ENCODE measurements around the gene AOPEP. TPM values are rescaled to one million over a fixed set of nuclear protein-coding genes. Genes with fewer than 3 reads are reported as not detected.

The AOPEP gene
- total and polyA plus RNA-seq, 4 donors: 210 to 311 (median 285) TPM

GRCh38 chr9:95111716-95112115 lies 385.2 kb downstream of the AOPEP start:
- DNase-seq (peak in 1 of 2 donors; percentile 13), ATAC-seq (ENCODE audit: low FRiP score) (no peak)
- intact Hi-C loops (cut with DNase I): no loop called here
- Histone ChIP-seq H3K9me3 (ENCODE audit: control insufficient read depth, low read length) (no peaks in the 10 kb centered on the region), H3K27ac (ENCODE audit: low read depth in 1 of 2, low read length in 2 of 2) (no peak overlapping the region), H3K4me3 (ENCODE audit: low read length in 2 of 2) (no peak overlapping the region), H3K4me1 (ENCODE audit: control insufficient read depth in 1 of 2, insufficient read depth in 2 of 2, low read length in 2 of 2) (peaks cover 0 to 12% of the 10 kb centered on the region in 2 donors), H3K36me3 (ENCODE audit: control insufficient read depth in 1 of 2, insufficient read depth in 2 of 2, low read length in 1 of 2) (peaks cover 0 to 9% of the 10 kb centered on the region in 2 donors), H3K27me3 (ENCODE audit: control insufficient read depth in 1 of 2, insufficient read depth in 2 of 2, low read length in 1 of 2) (no peaks in the 10 kb centered on the region)
- 90 to 91% methylated on average over 11 of the region's 11 CpGs for WGBS, 2 donors

- peaks cover 0 to 9% of the 10 kb centered on the region in 2 donors for H3K36me3 ChIP-seq (ENCODE audit: control insufficient read depth in 1 of 2, insufficient read depth in 2 of 2, low read length in 1 of 2)
- intact Hi-C loops (cut with DNase I): no loop called here
- 87 to 89% methylated on average over 12 of the region's 12 CpGs for WGBS, 2 donors
- no peaks in the 10 kb centered on the region for H3K27me3 ChIP-seq (ENCODE audit: control insufficient read depth in 1 of 2, insufficient read depth in 2 of 2, low read length in 1 of 2)
- H3K4me1 ChIP-seq (ENCODE audit: control insufficient read depth in 1 of 2, insufficient read depth in 2 of 2, low read length in 2 of 2): peaks cover 0 to 12% of the 10 kb centered on the region in 2 donors
- ATAC-seq (ENCODE audit: low FRiP score) (no peak), DNase-seq (peak in 1 of 2 donors; percentile 40)
- H3K4me3 ChIP-seq (ENCODE audit: low read length in 2 of 2): no peak overlapping the region
- H3K27ac ChIP-seq (ENCODE audit: low read depth in 1 of 2, low read length in 2 of 2): peak overlapping the region in 1 of 2 donors; percentile 22
- no peaks in the 10 kb centered on the region for H3K9me3 ChIP-seq (ENCODE audit: control insufficient read depth, low read length)
These were observed 386.2 kb downstream of the AOPEP start for GRCh38 chr9:95112436-95113280.

GRCh38 chr9:95115104-95115503 lies 388.6 kb downstream of the AOPEP start:
- Histone ChIP-seq H3K4me3 (ENCODE audit: low read length in 2 of 2) (no peak overlapping the region), H3K27ac (ENCODE audit: low read depth in 1 of 2, low read length in 2 of 2) (peak overlapping the region in 1 of 2 donors; percentile 38), H3K9me3 (ENCODE audit: control insufficient read depth, low read length) (no peaks in the 10 kb centered on the region), H3K27me3 (ENCODE audit: control insufficient read depth in 1 of 2, insufficient read depth in 2 of 2, low read length in 1 of 2) (no peaks in the 10 kb centered on the region), H3K36me3 (ENCODE audit: control insufficient read depth in 1 of 2, insufficient read depth in 2 of 2, low read length in 1 of 2) (peaks cover 0 to 9% of the 10 kb centered on the region in 2 donors), H3K4me1 (ENCODE audit: control insufficient read depth in 1 of 2, insufficient read depth in 2 of 2, low read length in 2 of 2) (peaks cover 0 to 7% of the 10 kb centered on the region in 2 donors)
- 79 to 81% methylated on average over 6 of the region's 6 CpGs for WGBS, 2 donors
- no peak for ATAC-seq (ENCODE audit: low FRiP score)
- intact Hi-C loops (cut with DNase I): no loop called here
- no peak for DNase-seq

GRCh38 chr9:95116002-95116807 lies 389.7 kb downstream of the AOPEP start:
- ATAC-seq (ENCODE audit: low FRiP score) (peak; percentile 12), DNase-seq (peak in 1 of 2 donors; percentile 59)
- no peaks in the 10 kb centered on the region for H3K9me3 ChIP-seq (ENCODE audit: control insufficient read depth, low read length)
- H3K4me1 ChIP-seq (ENCODE audit: control insufficient read depth in 1 of 2, insufficient read depth in 2 of 2, low read length in 2 of 2): peaks cover 0 to 7% of the 10 kb centered on the region in 2 donors
- no peak overlapping the region for H3K4me3 ChIP-seq (ENCODE audit: low read length in 2 of 2)
- peaks cover 0 to 6% of the 10 kb centered on the region in 2 donors for H3K36me3 ChIP-seq (ENCODE audit: control insufficient read depth in 1 of 2, insufficient read depth in 2 of 2, low read length in 1 of 2)
- H3K27me3 ChIP-seq (ENCODE audit: control insufficient read depth in 1 of 2, insufficient read depth in 2 of 2, low read length in 1 of 2): no peaks in the 10 kb centered on the region
- intact Hi-C loops (cut with DNase I): no loop called here
- peak overlapping the region; percentile 90 to 96 for H3K27ac ChIP-seq (ENCODE audit: low read depth in 1 of 2, low read length in 2 of 2)
- 23% methylated on average over 11 of the region's 11 CpGs for WGBS, 2 donors

GRCh38 chr9:95116808-95117204 lies 390.3 kb downstream of the AOPEP start:
- Histone ChIP-seq H3K4me1 (ENCODE audit: control insufficient read depth in 1 of 2, insufficient read depth in 2 of 2, low read length in 2 of 2) (peaks cover 0 to 8% of the 10 kb centered on the region in 2 donors), H3K27me3 (ENCODE audit: control insufficient read depth in 1 of 2, insufficient read depth in 2 of 2, low read length in 1 of 2) (no peaks in the 10 kb centered on the region), H3K36me3 (ENCODE audit: control insufficient read depth in 1 of 2, insufficient read depth in 2 of 2, low read length in 1 of 2) (peaks cover 0 to 3% of the 10 kb centered on the region in 2 donors), H3K9me3 (ENCODE audit: control insufficient read depth, low read length) (no peaks in the 10 kb centered on the region), H3K27ac (ENCODE audit: low read depth in 1 of 2, low read length in 2 of 2) (peak overlapping the region; percentile 90 to 96), H3K4me3 (ENCODE audit: low read length in 2 of 2) (no peak overlapping the region)
- peak; percentile 45 for ATAC-seq (ENCODE audit: low FRiP score)
- 0 to 3% methylated on average over 1 of the region's 1 CpG for WGBS, 2 donors
- intact Hi-C loops (cut with DNase I): no loop called here
- peak in 1 of 2 donors; percentile 35 for DNase-seq

- ATAC-seq (ENCODE audit: low FRiP score) (no peak), DNase-seq (no peak)
- Histone ChIP-seq H3K36me3 (ENCODE audit: control insufficient read depth in 1 of 2, insufficient read depth in 2 of 2, low read length in 1 of 2) (peaks cover 0 to 2% of the 10 kb centered on the region in 2 donors), H3K4me3 (ENCODE audit: low read length in 2 of 2) (no peak overlapping the region), H3K27ac (ENCODE audit: low read depth in 1 of 2, low read length in 2 of 2) (peak overlapping the region; percentile 79 to 97), H3K9me3 (ENCODE audit: control insufficient read depth, low read length) (no peaks in the 10 kb centered on the region), H3K4me1 (ENCODE audit: control insufficient read depth in 1 of 2, insufficient read depth in 2 of 2, low read length in 2 of 2) (peaks cover 0 to 8% of the 10 kb centered on the region in 2 donors), H3K27me3 (ENCODE audit: control insufficient read depth in 1 of 2, insufficient read depth in 2 of 2, low read length in 1 of 2) (no peaks in the 10 kb centered on the region)
- intact Hi-C loops (cut with DNase I): no loop called here
- WGBS, 2 donors: 6 to 11% methylated on average over 4 of the region's 4 CpGs
These were observed 392.1 kb downstream of the AOPEP start for GRCh38 chr9:95118596-95118995.

- Histone ChIP-seq H3K9me3 (ENCODE audit: control insufficient read depth, low read length) (no peaks in the 10 kb centered on the region), H3K36me3 (ENCODE audit: control insufficient read depth in 1 of 2, insufficient read depth in 2 of 2, low read length in 1 of 2) (no peaks in the 10 kb centered on the region), H3K4me3 (ENCODE audit: low read length in 2 of 2) (no peak overlapping the region), H3K27me3 (ENCODE audit: control insufficient read depth in 1 of 2, insufficient read depth in 2 of 2, low read length in 1 of 2) (no peaks in the 10 kb centered on the region), H3K27ac (ENCODE audit: low read depth in 1 of 2, low read length in 2 of 2) (peak overlapping the region in 1 of 2 donors; percentile 50), H3K4me1 (ENCODE audit: control insufficient read depth in 1 of 2, insufficient read depth in 2 of 2, low read length in 2 of 2) (peaks cover 0 to 6% of the 10 kb centered on the region in 2 donors)
- ATAC-seq (ENCODE audit: low FRiP score) (no peak), DNase-seq (no peak)
- intact Hi-C loops (cut with DNase I): loop anchor here in 1 of 2 donors (5.0 kb wide), 1 partner anchor 349 kb away; no protein-coding TSS in a partner anchor
These were observed 394.4 kb downstream of the AOPEP start for GRCh38 chr9:95120781-95121370.

GRCh38 chr9:95124582-95125367 lies 398.3 kb downstream of the AOPEP start:
- Histone ChIP-seq H3K4me3 (ENCODE audit: low read length in 2 of 2) (no peak overlapping the region), H3K4me1 (ENCODE audit: control insufficient read depth in 1 of 2, insufficient read depth in 2 of 2, low read length in 2 of 2) (peaks cover 0 to 8% of the 10 kb centered on the region in 2 donors)
- intact Hi-C loops (cut with DNase I): loop anchor here (5.0 kb wide), 5 partner anchors 52 to 457 kb away; no protein-coding TSS in a partner anchor

More at GRCh38 chr9:95124582-95125367, 398.3 kb downstream of the AOPEP start:
- H3K36me3 ChIP-seq (ENCODE audit: control insufficient read depth in 1 of 2, insufficient read depth in 2 of 2, low read length in 1 of 2): no peaks in the 10 kb centered on the region
- no peaks in the 10 kb centered on the region for H3K27me3 ChIP-seq (ENCODE audit: control insufficient read depth in 1 of 2, insufficient read depth in 2 of 2, low read length in 1 of 2)
- no peaks in the 10 kb centered on the region for H3K9me3 ChIP-seq (ENCODE audit: control insufficient read depth, low read length)
- DNase-seq: no peak
- no peak for ATAC-seq (ENCODE audit: low FRiP score)
- peak overlapping the region in 1 of 2 donors; percentile 20 for H3K27ac ChIP-seq (ENCODE audit: low read depth in 1 of 2, low read length in 2 of 2)
- 42 to 46% methylated on average over 9 of the region's 9 CpGs for WGBS, 2 donors

Measured in aorta (tissue), 5 donors.